Activated naive CD8-positive, alpha-beta T cell treated with anti-CD3 and anti-CD28 coated beads, Interleukin-2, amount 10 ng/mL, durations not matched to agents 7 days and 5 days (primary cell): ENCODE data around the gene FHL2. TPM values are rescaled to one million over a fixed set of nuclear protein-coding genes. Genes with fewer than 3 reads are reported as not detected.

ENCODE experiments used
- ATAC-seq: fragments of 150-1000 bp; cut with Tn5 transposase; one replicate; pipeline ENCODE4 v1.10.0; 2021; ENCODE audit warnings: low read depth, moderate library complexity
- POLR2A ChIA-PET: fragments of 350-600 bp; sonication (Branson Sonifier 250); formaldehyde crosslinking; loops from one replicate; lab custom pipeline; 2021; ENCODE audit warnings: antibody characterized with exemption; lab: Charles Lee
- DNase-seq: peaks from one replicate; pipeline ENCODE4 v3.0.0; 2021
- H3K27ac Mint-ChIP-seq: one replicate; pipeline ENCODE4 v1.8.0; 2022; ENCODE audit warnings: mild to moderate bottlenecking, mixed read lengths
- H3K27me3 Mint-ChIP-seq: one replicate; pipeline ENCODE4 v1.8.0; 2022; ENCODE audit warnings: mild to moderate bottlenecking, moderate library complexity, mixed read lengths
- H3K36me3 Mint-ChIP-seq: one replicate; pipeline ENCODE4 v1.8.0; 2021; ENCODE audit warnings: mild to moderate bottlenecking, mixed read lengths
- H3K4me1 Mint-ChIP-seq: one replicate; pipeline ENCODE4 v1.8.0; 2021; ENCODE audit warnings: mixed read lengths
- H3K4me3 Mint-ChIP-seq: one replicate; pipeline ENCODE4 v1.8.0; 2022; ENCODE audit warnings: mild to moderate bottlenecking, moderate library complexity, mixed read lengths
- H3K9me3 Mint-ChIP-seq: one replicate; pipeline ENCODE4 v1.8.0; 2021; ENCODE audit warnings: mixed read lengths
- total RNA-seq, 2 experiments: library from RNA; stranded (reverse); gene quantifications; one replicate each; pipeline ENCODE4 v1.2.3, GENCODE V29; 2021

FHL2 gene
- total RNA-seq, 2 experiments from 2014 or later, result 0.80 to 1.1 TPM

GRCh38 chr2:105385731-105386540, 12.9 kb downstream of the FHL2 start:
- H3K4me1 Mint-ChIP-seq, result no peaks in the 10 kb centered on the region
- H3K27ac Mint-ChIP-seq, result no peak overlapping the region
- H3K4me3 Mint-ChIP-seq, result no peak overlapping the region
- H3K36me3 Mint-ChIP-seq, result no peaks in the 10 kb centered on the region
- no peak for ATAC-seq
- DNase-seq, result no peak
- no peaks in the 10 kb centered on the region for H3K27me3 Mint-ChIP-seq
- no peaks in the 10 kb centered on the region for H3K9me3 Mint-ChIP-seq
- POLR2A ChIA-PET, result no interaction called here

GRCh38 chr2:105384861-105385260, 14.0 kb downstream of the FHL2 start:
- POLR2A ChIA-PET, result no interaction called here
- Mint-ChIP-seq H3K27ac (no peak overlapping the region), H3K9me3 (no peaks in the 10 kb centered on the region), H3K36me3 (no peaks in the 10 kb centered on the region), H3K4me1 (no peaks in the 10 kb centered on the region), H3K4me3 (no peak overlapping the region), H3K27me3 (no peaks in the 10 kb centered on the region)
- DNase-seq, result no peak
- ATAC-seq, result no peak

GRCh38 chr2:105384216-105384615, 14.6 kb downstream of the FHL2 start:
- Mint-ChIP-seq H3K36me3 (no peaks in the 10 kb centered on the region), H3K4me1 (no peaks in the 10 kb centered on the region), H3K9me3 (no peaks in the 10 kb centered on the region), H3K27me3 (no peaks in the 10 kb centered on the region), H3K4me3 (no peak overlapping the region), H3K27ac (no peak overlapping the region)
- ATAC-seq, result no peak
- POLR2A ChIA-PET, result no interaction called here
- no peak for DNase-seq

GRCh38 chr2:105383432-105384166, 15.3 kb downstream of the FHL2 start:
- ATAC-seq (no peak), DNase-seq (no peak)
- H3K4me3 Mint-ChIP-seq, result no peak overlapping the region
- POLR2A ChIA-PET, result no interaction called here
- H3K9me3 Mint-ChIP-seq, result no peaks in the 10 kb centered on the region
- H3K27me3 Mint-ChIP-seq, result no peaks in the 10 kb centered on the region
- H3K4me1 Mint-ChIP-seq, result no peaks in the 10 kb centered on the region
- H3K27ac Mint-ChIP-seq, result no peak overlapping the region
- no peaks in the 10 kb centered on the region for H3K36me3 Mint-ChIP-seq

- H3K4me1 Mint-ChIP-seq, result no peaks in the 10 kb centered on the region
These were observed 16.7 kb downstream of the FHL2 start for GRCh38 chr2:105382177-105382576.

GRCh38 chr2:105381101-105381668, 17.7 kb downstream of the FHL2 start:
- Mint-ChIP-seq H3K4me1 (no peaks in the 10 kb centered on the region), H3K4me3 (no peak overlapping the region)
- no peak for ATAC-seq

More at GRCh38 chr2:105382177-105382576, 16.7 kb downstream of the FHL2 start:
- no peak for DNase-seq
- POLR2A ChIA-PET, result no interaction called here
- H3K36me3 Mint-ChIP-seq, result no peaks in the 10 kb centered on the region
- H3K27ac Mint-ChIP-seq, result no peak overlapping the region
- no peak for ATAC-seq
- no peaks in the 10 kb centered on the region for H3K9me3 Mint-ChIP-seq
- no peaks in the 10 kb centered on the region for H3K27me3 Mint-ChIP-seq
- no peak overlapping the region for H3K4me3 Mint-ChIP-seq

GRCh38 chr2:105380432-105381100, 18.3 kb downstream of the FHL2 start:
- POLR2A ChIA-PET, result no interaction called here
- Mint-ChIP-seq H3K36me3 (no peaks in the 10 kb centered on the region), H3K4me3 (no peak overlapping the region), H3K27me3 (no peaks in the 10 kb centered on the region), H3K4me1 (no peaks in the 10 kb centered on the region), H3K27ac (no peak overlapping the region), H3K9me3 (no peaks in the 10 kb centered on the region)
- ATAC-seq (no peak), DNase-seq (no peak)

More at GRCh38 chr2:105381101-105381668, 17.7 kb downstream of the FHL2 start:
- no peaks in the 10 kb centered on the region for H3K36me3 Mint-ChIP-seq
- no peak overlapping the region for H3K27ac Mint-ChIP-seq
- no peaks in the 10 kb centered on the region for H3K9me3 Mint-ChIP-seq
- no peaks in the 10 kb centered on the region for H3K27me3 Mint-ChIP-seq
- no peak for DNase-seq
- POLR2A ChIA-PET, result no interaction called here

GRCh38 chr2:105379741-105380186, 19.1 kb downstream of the FHL2 start:
- Mint-ChIP-seq H3K9me3 (no peaks in the 10 kb centered on the region), H3K27ac (no peak overlapping the region), H3K4me3 (no peak overlapping the region), H3K36me3 (no peaks in the 10 kb centered on the region), H3K27me3 (no peaks in the 10 kb centered on the region), H3K4me1 (no peaks in the 10 kb centered on the region)
- ATAC-seq (no peak), DNase-seq (no peak)
- POLR2A ChIA-PET, result no interaction called here

GRCh38 chr2:105378921-105379383, 19.9 kb downstream of the FHL2 start:
- ATAC-seq (no peak), DNase-seq (no peak)
- H3K27ac Mint-ChIP-seq, result no peak overlapping the region
- no peaks in the 10 kb centered on the region for H3K9me3 Mint-ChIP-seq
- H3K27me3 Mint-ChIP-seq, result no peaks in the 10 kb centered on the region
- no peaks in the 10 kb centered on the region for H3K36me3 Mint-ChIP-seq
- peaks cover 2% of the 10 kb centered on the region for H3K4me1 Mint-ChIP-seq
- POLR2A ChIA-PET, result no interaction called here
- H3K4me3 Mint-ChIP-seq, result no peak overlapping the region

GRCh38 chr2:105378276-105378840, 20.5 kb downstream of the FHL2 start:
- no peaks in the 10 kb centered on the region for H3K9me3 Mint-ChIP-seq
- POLR2A ChIA-PET, result no interaction called here
- H3K4me3 Mint-ChIP-seq, result no peak overlapping the region
- DNase-seq, result no peak
- ATAC-seq, result no peak
- H3K27ac Mint-ChIP-seq, result no peak overlapping the region
- no peaks in the 10 kb centered on the region for H3K36me3 Mint-ChIP-seq
- no peaks in the 10 kb centered on the region for H3K27me3 Mint-ChIP-seq
- H3K4me1 Mint-ChIP-seq, result peaks cover 3% of the 10 kb centered on the region

GRCh38 chr2:105377871-105378270, 21.0 kb downstream of the FHL2 start:
- Mint-ChIP-seq H3K4me3 (no peak overlapping the region), H3K9me3 (no peaks in the 10 kb centered on the region), H3K4me1 (peaks cover 3% of the 10 kb centered on the region), H3K27ac (no peak overlapping the region), H3K27me3 (no peaks in the 10 kb centered on the region), H3K36me3 (no peaks in the 10 kb centered on the region)
- POLR2A ChIA-PET, result no interaction called here
- DNase-seq (no peak), ATAC-seq (no peak)

GRCh38 chr2:105376789-105377240, 22.0 kb downstream of the FHL2 start:
- DNase-seq, result no peak
- H3K9me3 Mint-ChIP-seq, result no peaks in the 10 kb centered on the region
- no peak overlapping the region for H3K27ac Mint-ChIP-seq
- no peaks in the 10 kb centered on the region for H3K27me3 Mint-ChIP-seq
- POLR2A ChIA-PET, result no interaction called here
- ATAC-seq, result no peak
- no peaks in the 10 kb centered on the region for H3K36me3 Mint-ChIP-seq
- H3K4me1 Mint-ChIP-seq, result peaks cover 3% of the 10 kb centered on the region
- H3K4me3 Mint-ChIP-seq, result no peak overlapping the region

GRCh38 chr2:105376010-105376409, 22.8 kb downstream of the FHL2 start:
- POLR2A ChIA-PET, result no interaction called here
- peaks cover 3% of the 10 kb centered on the region for H3K4me1 Mint-ChIP-seq
- no peak for DNase-seq

More at GRCh38 chr2:105376010-105376409, 22.8 kb downstream of the FHL2 start:
- Mint-ChIP-seq H3K4me3 (no peak overlapping the region), H3K27ac (no peak overlapping the region), H3K36me3 (no peaks in the 10 kb centered on the region), H3K27me3 (no peaks in the 10 kb centered on the region), H3K9me3 (no peaks in the 10 kb centered on the region)
- no peak for ATAC-seq
